ENCODE data around the gene TEX19. TPM values are rescaled to one million over a fixed set of nuclear protein-coding genes. Genes with fewer than 3 reads are reported as not detected.

Gene TEX19
- total RNA-seq, 4 donors from 2014 or later: not detected

DNA sequence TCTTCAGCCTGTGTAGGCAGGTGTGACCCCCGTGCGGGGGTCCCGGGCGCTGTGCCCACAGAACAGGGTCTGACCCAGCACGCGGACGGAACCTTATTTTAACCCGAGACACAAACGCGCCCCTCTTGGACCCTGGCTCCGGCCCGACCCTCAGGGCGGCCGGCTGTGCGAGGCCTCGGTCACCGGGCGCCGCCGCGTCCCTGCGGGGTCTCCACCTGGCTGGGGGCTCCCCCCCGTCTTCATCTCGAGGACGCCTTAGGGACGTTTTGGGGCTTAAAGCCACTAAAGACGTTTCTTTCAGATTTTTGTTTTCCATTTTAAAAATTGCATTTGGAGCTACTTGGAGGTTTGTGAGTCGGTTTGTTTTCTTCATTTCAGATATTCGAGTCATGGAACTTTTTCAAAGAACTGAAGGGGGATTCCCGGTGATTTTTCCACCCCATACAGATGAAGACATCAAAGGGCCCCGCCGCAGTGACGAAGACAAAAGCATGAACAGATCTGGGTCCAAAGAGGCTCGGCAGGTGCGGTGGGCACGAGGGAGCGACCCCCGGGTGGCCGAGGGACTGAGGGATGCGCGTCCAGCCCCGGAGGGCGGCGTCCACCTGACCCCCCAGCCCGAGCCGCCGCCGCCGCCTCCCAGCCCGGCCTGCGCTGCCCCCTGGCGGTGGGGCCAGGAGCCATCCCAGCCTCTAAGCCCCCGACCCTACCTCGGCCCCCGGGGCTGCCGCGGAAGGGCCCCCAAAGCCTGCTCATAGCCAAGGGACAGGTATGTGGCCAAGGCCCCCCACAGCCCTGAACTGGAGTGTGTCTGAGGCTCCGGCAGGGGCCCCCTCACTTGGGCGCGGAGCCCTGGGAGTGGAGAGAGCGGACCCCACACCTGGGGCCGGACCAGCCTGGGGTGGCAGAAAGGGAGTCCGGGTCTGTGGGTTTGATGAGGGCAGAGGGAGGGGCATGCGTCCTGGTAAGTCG is 37.8 kb upstream of the TEX19 start:
- 51 to 57% methylated on average over 45 to 52 of the region's 65 CpGs for WGBS, 2 donors
- no peak overlapping the region for H3K4me3 ChIP-seq (ENCODE audit: low read depth, poor library complexity, severe bottlenecking)
- TF ChIP-seq, protein P1, sequence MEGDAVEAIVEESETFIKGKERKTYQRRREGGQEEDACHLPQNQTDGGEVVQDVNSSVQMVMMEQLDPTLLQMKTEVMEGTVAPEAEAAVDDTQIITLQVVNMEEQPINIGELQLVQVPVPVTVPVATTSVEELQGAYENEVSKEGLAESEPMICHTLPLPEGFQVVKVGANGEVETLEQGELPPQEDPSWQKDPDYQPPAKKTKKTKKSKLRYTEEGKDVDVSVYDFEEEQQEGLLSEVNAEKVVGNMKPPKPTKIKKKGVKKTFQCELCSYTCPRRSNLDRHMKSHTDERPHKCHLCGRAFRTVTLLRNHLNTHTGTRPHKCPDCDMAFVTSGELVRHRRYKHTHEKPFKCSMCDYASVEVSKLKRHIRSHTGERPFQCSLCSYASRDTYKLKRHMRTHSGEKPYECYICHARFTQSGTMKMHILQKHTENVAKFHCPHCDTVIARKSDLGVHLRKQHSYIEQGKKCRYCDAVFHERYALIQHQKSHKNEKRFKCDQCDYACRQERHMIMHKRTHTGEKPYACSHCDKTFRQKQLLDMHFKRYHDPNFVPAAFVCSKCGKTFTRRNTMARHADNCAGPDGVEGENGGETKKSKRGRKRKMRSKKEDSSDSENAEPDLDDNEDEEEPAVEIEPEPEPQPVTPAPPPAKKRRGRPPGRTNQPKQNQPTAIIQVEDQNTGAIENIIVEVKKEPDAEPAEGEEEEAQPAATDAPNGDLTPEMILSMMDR (IDR thresholded peaks at IDR 0.05): peak in 1 of 3 donors; percentile 77
- TF ChIP-seq POLR2A (IDR thresholded peaks at IDR 0.05): no peak
- intact Hi-C loops (cut with DNase I; ENCODE audit: low total_unique reads): no loop called here
- DNase-seq (ENCODE audit: low spot score in 2 of 2): no peak

DNA sequence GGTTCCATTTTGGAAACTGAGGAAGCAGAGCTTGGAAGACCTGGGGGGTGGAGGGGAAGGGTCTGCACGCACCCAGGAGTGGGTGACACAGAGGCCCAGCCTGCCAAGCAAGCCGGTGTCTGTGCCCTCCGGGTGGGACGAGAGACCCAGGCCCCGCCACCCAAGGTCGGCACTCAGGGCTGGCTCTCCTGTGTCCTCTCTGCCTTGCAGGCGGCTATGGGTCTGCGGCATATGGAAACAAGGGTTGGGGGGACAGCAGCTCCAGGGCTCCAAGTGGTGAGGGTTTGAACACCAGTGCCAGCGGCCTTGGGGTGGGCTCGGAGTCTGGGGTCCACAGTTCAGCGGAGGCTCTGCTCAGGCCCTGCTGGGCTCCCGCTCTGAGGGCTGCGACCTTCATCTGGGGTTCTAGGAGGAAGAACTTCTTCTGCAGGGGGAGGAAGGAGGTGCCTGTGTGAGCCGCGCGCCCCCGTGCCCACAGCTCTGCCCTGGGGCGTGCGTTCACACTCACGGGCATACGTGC is 37.0 kb upstream of the TEX19 start:
- no peak for TF ChIP-seq POLR2A (IDR thresholded peaks at IDR 0.05)
- TF ChIP-seq, protein P1 (IDR thresholded peaks at IDR 0.05): no peak
- H3K4me3 ChIP-seq (ENCODE audit: low read depth, poor library complexity, severe bottlenecking): no peak overlapping the region
- no peak for DNase-seq (ENCODE audit: low spot score in 2 of 2)
- 75 to 81% methylated on average over 20 of the region's 21 CpGs for WGBS, 2 donors
- intact Hi-C loops (cut with DNase I; ENCODE audit: low total_unique reads): no loop called here

DNA sequence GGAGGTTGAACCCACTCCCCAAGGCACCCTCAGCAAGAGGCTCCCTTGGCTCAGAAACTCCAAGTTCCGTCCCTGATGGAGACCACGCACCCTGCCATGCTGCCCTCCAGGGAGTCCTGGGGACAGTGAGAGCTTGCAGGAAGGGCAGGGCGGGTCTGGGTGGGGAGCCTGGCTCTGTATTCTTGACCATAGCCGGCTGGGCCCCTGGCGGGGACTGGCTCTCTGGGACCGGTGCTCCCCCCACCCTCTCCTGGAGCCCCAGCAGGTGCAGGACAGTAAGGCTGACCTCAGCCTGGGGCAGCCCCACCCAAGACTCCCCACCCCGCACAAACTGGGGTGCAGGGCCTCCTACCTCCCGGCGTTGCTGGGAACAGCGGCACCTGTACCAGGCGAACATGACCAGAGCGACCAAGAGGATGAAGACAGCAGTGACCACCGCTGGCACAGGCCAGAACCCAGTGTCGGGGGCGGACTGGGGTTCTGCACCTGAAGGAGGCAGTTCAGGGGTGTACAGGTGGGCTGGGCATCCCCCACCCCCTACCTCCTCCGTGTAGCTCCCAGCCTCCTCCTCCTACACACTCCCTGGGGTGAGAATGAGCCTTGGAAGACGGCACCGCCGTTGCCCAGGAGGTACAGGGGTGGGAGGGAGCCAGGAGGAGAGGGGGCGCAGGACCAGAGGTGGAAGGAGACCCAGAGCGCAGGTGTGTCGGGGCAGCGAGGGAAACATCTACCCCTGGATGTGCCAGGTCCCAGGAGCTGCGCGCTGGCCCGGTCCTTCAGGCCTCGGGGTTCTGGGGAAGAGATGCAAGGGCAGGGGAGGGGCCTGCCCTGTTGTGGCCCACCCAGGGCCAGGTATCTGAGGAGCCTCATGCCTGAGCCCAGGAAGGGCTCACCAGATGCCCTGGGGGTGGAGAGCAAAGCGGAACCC is 36.3 kb upstream of the TEX19 start:
- intact Hi-C loops (cut with DNase I; ENCODE audit: low total_unique reads): no loop called here
- WGBS, 2 donors: 86 to 87% methylated on average over 25 to 27 of the region's 28 CpGs
- no peak overlapping the region for H3K4me3 ChIP-seq (ENCODE audit: low read depth, poor library complexity, severe bottlenecking)
- TF ChIP-seq, protein P1 (IDR thresholded peaks at IDR 0.05): no peak
- TF ChIP-seq POLR2A (IDR thresholded peaks at IDR 0.05): no peak
- no peak for DNase-seq (ENCODE audit: low spot score in 2 of 2)

DNA sequence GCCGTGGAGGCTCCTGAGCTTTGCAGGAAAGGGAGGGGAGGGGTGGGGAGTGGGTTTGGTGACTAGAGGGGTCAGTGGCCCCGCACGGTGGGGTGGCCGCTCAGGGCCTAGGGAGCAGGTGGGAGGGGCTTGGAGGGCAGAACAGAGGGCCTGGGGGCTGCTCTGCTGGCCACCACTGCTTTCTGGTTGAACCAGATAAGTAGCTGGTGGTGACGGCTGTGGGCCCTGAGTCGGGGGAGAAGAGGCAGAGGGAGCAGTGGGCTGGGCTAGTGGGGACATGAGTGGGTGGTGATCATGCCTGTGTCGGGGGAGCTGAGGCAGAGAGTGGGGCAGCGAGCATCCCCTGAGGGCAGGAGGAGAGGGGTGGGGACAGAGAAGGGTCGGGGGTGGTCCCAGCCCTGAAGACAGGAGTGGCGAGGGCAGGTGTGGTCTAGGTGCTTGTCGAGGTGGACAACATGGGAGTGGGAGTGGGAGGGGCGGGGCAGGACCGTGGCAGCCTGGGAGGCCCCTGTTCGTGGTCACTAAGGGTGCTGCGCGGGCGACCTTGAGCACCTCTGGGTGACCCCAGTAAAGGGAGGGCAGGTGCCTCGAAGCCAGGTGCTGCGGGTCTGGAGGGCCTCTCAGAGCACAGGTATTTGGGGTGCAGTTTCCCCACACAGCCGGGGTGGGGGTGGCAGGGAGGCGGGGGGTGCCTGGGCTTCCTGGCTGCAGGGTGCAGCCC is 35.4 kb upstream of the TEX19 start:
- no peak overlapping the region for H3K4me3 ChIP-seq (ENCODE audit: low read depth, poor library complexity, severe bottlenecking)
- 67 to 68% methylated on average over 20 to 21 of the region's 21 CpGs for WGBS, 2 donors
- intact Hi-C loops (cut with DNase I; ENCODE audit: low total_unique reads): no loop called here
- TF ChIP-seq, protein P1 (IDR thresholded peaks at IDR 0.05): no peak
- no peak for TF ChIP-seq POLR2A (IDR thresholded peaks at IDR 0.05)
- DNase-seq (ENCODE audit: low spot score in 2 of 2): no peak
